B cell (primary cell): Measurements from ENCODE around the gene CDH2. TPM values are rescaled to one million over a fixed set of nuclear protein-coding genes. Genes with fewer than 3 reads are reported as not detected.

ENCODE experiments used
- ATAC-seq: fragments of 200-7000 bp; cut with Tn5 transposase; one replicate; pipeline ENCODE4 v1.10.0; 2021; ENCODE audit warnings: low read depth, mild to moderate bottlenecking, moderate number of reproducible peaks, moderate library complexity
- CTCF ChIA-PET: fragments of 350-600 bp; sonication (Branson Sonifier 250); formaldehyde crosslinking; loops from one replicate; lab custom pipeline; 2021; ENCODE audit warnings: antibody characterized with exemption, inconsistent platforms; lab: Charles Lee
- POLR2A ChIA-PET: fragments of 350-600 bp; sonication (Branson Sonifier 250); formaldehyde crosslinking; loops from one replicate; lab custom pipeline; 2021; ENCODE audit warnings: antibody characterized with exemption; lab: Charles Lee
- DNase-seq: peaks from one replicate; pipeline ENCODE4 v3.0.0; 2013
- H2AFZ ChIP-seq: 2 replicates; pipeline ENCODE4 v1.6.1; 2012; ENCODE audit warnings: mild to moderate bottlenecking, low read depth, low read length; ENCODE audit not compliant: insufficient read depth, poor library complexity, severe bottlenecking
- H3K27ac ChIP-seq, 2 donors: 1 replicate in 1 of 2; 2 replicates in 1 of 2; pipeline ENCODE4 v1.5.1; 2012 to 2013; ENCODE audit warnings: low read length in 2 of 2, mild to moderate bottlenecking in 2 of 2, moderate library complexity in 1 of 2
- H3K27me3 ChIP-seq, 4 experiments: fragments of 200-600 bp in 1 of 4; sonication (generic) in 1 of 4; replicated peaks in 1 of 4; 1 replicate in 2 of 4; 2 replicates in 2 of 4; pipeline versions ENCODE4 v1.6.1 to v1.7.0; 2013 to 2016; ENCODE audit warnings: low read length in 3 of 4, mild to moderate bottlenecking in 2 of 4, mixed read lengths in 1 of 4, moderate library complexity in 1 of 4; ENCODE audit not compliant: insufficient read depth in 4 of 4, control insufficient read depth in 3 of 4; ENCODE audit errors: control extremely low read depth in 1 of 4
- H3K36me3 ChIP-seq, 2 experiments: replicated peaks in 1 of 2; 1 replicate in 1 of 2; 2 replicates in 1 of 2; pipeline versions ENCODE4 v1.6.1 to v1.7.1; 2013; ENCODE audit warnings: low read length in 1 of 2; ENCODE audit not compliant: insufficient read depth in 2 of 2, control insufficient read depth in 1 of 2; ENCODE audit errors: control extremely low read depth in 1 of 2, extremely low read depth in 1 of 2
- H3K4me1 ChIP-seq, 2 donors: fragments of 200-600 bp in 1 of 2; sonication (generic) in 1 of 2; 1 replicate in 1 of 2; 2 replicates in 1 of 2; pipeline versions ENCODE4 v1.5.1 to v1.6.1; 2013 to 2017; ENCODE audit warnings: low read length in 2 of 2; ENCODE audit not compliant: control insufficient read depth in 2 of 2, insufficient read depth in 2 of 2
- H3K4me2 ChIP-seq: replicated peaks from 2 replicates; pipeline ENCODE3; 2012; ENCODE audit warnings: mild to moderate bottlenecking, low read depth, low read length; ENCODE audit not compliant: poor library complexity, severe bottlenecking
- H3K4me3 ChIP-seq, 5 experiments: fragments of 200-600 bp in 1 of 5; sonication (generic) in 1 of 5; 1 replicate in 3 of 5; 2 replicates in 2 of 5; pipeline versions ENCODE4 v1.5.1 to v1.7.0; 2011 to 2016; ENCODE audit warnings: low read length in 4 of 5, mild to moderate bottlenecking in 4 of 5, low read depth in 2 of 5, control low read depth in 1 of 5, moderate library complexity in 1 of 5; ENCODE audit not compliant: insufficient read depth in 1 of 5; ENCODE audit errors: control extremely low read depth in 1 of 5, extremely low read depth in 1 of 5
- H3K79me2 ChIP-seq: fragments of 200-600 bp; sonication (generic); one replicate; pipeline ENCODE4 v1.6.0; 2016; ENCODE audit warnings: low read length; ENCODE audit not compliant: control insufficient read depth, insufficient read depth
- H3K9ac ChIP-seq: fragments of 200-600 bp; sonication (generic); 2 replicates; pipeline ENCODE4 v1.6.1; 2017; ENCODE audit warnings: mild to moderate bottlenecking, low read length, moderate library complexity
- H3K9me3 ChIP-seq, 3 donors: one replicate each; pipeline versions ENCODE4 v1.6.1 to v1.7.1; 2013; ENCODE audit warnings: low read length in 2 of 3; ENCODE audit not compliant: control insufficient read depth in 2 of 3, insufficient read depth in 1 of 3; ENCODE audit errors: control extremely low read depth in 1 of 3
- H4K20me1 ChIP-seq: 2 replicates; pipeline ENCODE4 v1.6.0; 2012; ENCODE audit warnings: mild to moderate bottlenecking, low read length; ENCODE audit not compliant: insufficient read depth, control insufficient read depth, poor library complexity, severe bottlenecking
- H3K27ac Mint-ChIP-seq: one replicate; pipeline ENCODE4 v1.8.0; 2021; ENCODE audit warnings: mixed read lengths
- H3K27me3 Mint-ChIP-seq: one replicate; pipeline ENCODE4 v1.8.0; 2021; ENCODE audit warnings: mixed read lengths
- H3K4me1 Mint-ChIP-seq: one replicate; pipeline ENCODE4 v1.8.0; 2021; ENCODE audit warnings: mixed read lengths
- H3K4me3 Mint-ChIP-seq: one replicate; pipeline ENCODE4 v1.8.0; 2021; ENCODE audit warnings: mixed read lengths
- H3K9me3 Mint-ChIP-seq: one replicate; pipeline ENCODE4 v1.8.0; 2022; ENCODE audit warnings: mixed read lengths; ENCODE audit not compliant: insufficient read depth
- CTCF ChIP-seq: fragments of 200-600 bp; IDR thresholded peaks from one replicate; pipeline ENCODE4 v1.8.0; 2022; ENCODE audit warnings: antibody characterized with exemption, mild to moderate bottlenecking
- EZH2 ChIP-seq: IDR thresholded peaks from 2 replicates; pipeline ENCODE4 v1.6.1; 2012; ENCODE audit warnings: borderline replicate concordance, low read depth, mild to moderate bottlenecking, moderate library complexity, low read length; ENCODE audit not compliant: insufficient read depth, poor library complexity, severe bottlenecking
- whole genome bisulfite sequencing: methylation state at CpG from one replicate; pipeline ENCODE4 v1.1.5; 2013; ENCODE audit warnings: missing lambda C conversion rate; ENCODE audit not compliant: insufficient coverage; 5-methylcytosine and 5-hydroxymethylcytosine counted together
- intact Hi-C: fragments of 100-400 bp; cut with micrococcal nuclease; formaldehyde crosslinking; loops from one replicate; pipeline ENCODE4 v1.10.0; 2022
- polyA plus RNA-seq: library from polyadenylated mRNA; depleted of rRNA; stranded (reverse); fragments of >200 nt; gene quantifications from 2 replicates; pipeline ENCODE4 v1.2.3, GENCODE V29; 2012
- total RNA-seq, 2 donors: library from RNA; stranded (reverse); fragments of 120-200 nt in 1 of 2; gene quantifications; 1 replicate in 1 of 2; 2 replicates in 1 of 2; pipeline versions ENCODE4 v1.2.3 to v1.2.4, GENCODE V29; 2013 to 2022

CDH2 gene
- total and polyA plus RNA-seq, 2 donors (not counting 1 experiment from before 2014, with no cell fraction given), result not detected

- Histone ChIP-seq H2AFZ (no peak overlapping the region), H3K4me1 (no peaks in the 10 kb centered on the region), H3K27ac (no peak overlapping the region), H3K4me3 (no peak overlapping the region), H3K9ac (no peak overlapping the region), H3K79me2 (no peaks in the 10 kb centered on the region), H4K20me1 (no peaks in the 10 kb centered on the region), H3K36me3 (no peaks in the 10 kb centered on the region), H3K4me2 (no peak overlapping the region), H3K27me3 (no peaks in the 10 kb centered on the region), H3K9me3 (peaks cover 0 to 7% (median 6%) of the 10 kb centered on the region in 3 donors)
- H3K27me3 Mint-ChIP-seq, result no peaks in the 10 kb centered on the region
- H3K27ac Mint-ChIP-seq, result no peak overlapping the region
- no peaks in the 10 kb centered on the region for H3K4me1 Mint-ChIP-seq
- no peak overlapping the region for H3K4me3 Mint-ChIP-seq
- POLR2A ChIA-PET, result no interaction called here
- DNase-seq, result no peak
- no peak for ATAC-seq
- CTCF ChIA-PET, result no interaction called here
- intact Hi-C loops, result no loop called here
- TF ChIP-seq CTCF, result no peak
- TF ChIP-seq EZH2, result no peak
- peaks cover 7% of the 10 kb centered on the region for H3K9me3 Mint-ChIP-seq
- 100% methylated on average over 1 of the region's 3 CpGs for WGBS
Measured at GRCh38 chr18:27903906-27904305, 273.0 kb downstream of the CDH2 start.

GRCh38 chr18:27901424-27902226 lies 275.3 kb downstream of the CDH2 start:
- intact Hi-C loops, result no loop called here
- no peaks in the 10 kb centered on the region for H4K20me1 ChIP-seq

More at GRCh38 chr18:27901424-27902226, 275.3 kb downstream of the CDH2 start:
- H3K9me3 Mint-ChIP-seq, result peaks cover 2% of the 10 kb centered on the region
- ATAC-seq (no peak), DNase-seq (no peak)
- H3K4me1 ChIP-seq, result no peaks in the 10 kb centered on the region
- CTCF ChIA-PET, result no interaction called here
- no peak overlapping the region for H3K4me3 ChIP-seq
- H3K27me3 ChIP-seq, result no peaks in the 10 kb centered on the region
- H2AFZ ChIP-seq, result no peak overlapping the region
- H3K79me2 ChIP-seq, result no peaks in the 10 kb centered on the region
- TF ChIP-seq EZH2 (no peak), CTCF (no peak)
- peaks cover 0 to 7% (median 1%) of the 10 kb centered on the region in 3 donors for H3K9me3 ChIP-seq
- H3K4me2 ChIP-seq, result no peak overlapping the region
- no peaks in the 10 kb centered on the region for H3K4me1 Mint-ChIP-seq
- H3K36me3 ChIP-seq, result no peaks in the 10 kb centered on the region
- no peak overlapping the region for H3K9ac ChIP-seq
- no peak overlapping the region for H3K27ac Mint-ChIP-seq
- no peak overlapping the region for H3K4me3 Mint-ChIP-seq
- no peak overlapping the region for H3K27ac ChIP-seq
- WGBS, result 100% methylated on average over 2 of the region's 4 CpGs
- POLR2A ChIA-PET, result no interaction called here
- no peaks in the 10 kb centered on the region for H3K27me3 Mint-ChIP-seq
